ENCODE measurements around the gene RALGPS1. TPM values are rescaled to one million over a fixed set of nuclear protein-coding genes. Genes with fewer than 3 reads are reported as not detected.

The RALGPS1 gene
- total and polyA plus RNA-seq, 7 donors, result 3.9 to 7.7 (median 5.4) TPM

DNA sequence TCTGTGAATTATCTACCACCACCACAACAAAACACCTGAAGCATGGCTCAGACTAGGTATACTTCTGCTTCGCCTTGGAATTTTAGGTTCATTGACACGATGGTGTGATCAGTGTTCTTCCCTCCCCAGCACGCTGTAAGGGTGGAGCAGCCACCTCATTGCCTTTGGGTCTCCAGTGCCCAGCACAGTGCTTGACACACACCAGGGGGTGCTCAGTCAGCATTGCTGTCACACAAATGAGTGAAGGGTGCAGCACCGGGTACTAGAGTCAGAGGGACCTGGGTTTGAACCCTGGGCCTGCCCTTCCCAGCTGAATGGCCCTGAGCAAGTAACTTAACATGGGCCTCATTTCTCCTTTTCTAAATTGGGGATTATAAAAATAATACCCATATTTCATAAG, 217.8 kb downstream of the RALGPS1 start:
- Histone ChIP-seq H3K4me3 (no peak overlapping the region), H3K4me1 (peaks cover 80% of the 10 kb centered on the region), H3K9me3 (no peaks in the 10 kb centered on the region), H3K27me3 (ENCODE audit: insufficient read depth in 3 of 3, low read length in 2 of 3) (no peaks in the 10 kb centered on the region), H3K36me3 (ENCODE audit: insufficient read depth in 1 of 2, low read depth in 1 of 2) (no peaks in the 10 kb centered on the region), H3K27ac (peak overlapping the region; percentile 97)
- no peak for ATAC-seq
- WGBS, 3 donors, result 89 to 96% (median 91%) methylated on average over 4 of the region's 4 CpGs
- peak in 1 of 2 donors; percentile 48 for DNase-seq
- intact Hi-C loops (cut with DNase I), result no loop called here
- TF ChIP-seq CTCF (IDR thresholded peaks at IDR 0.05), result no peak

- intact Hi-C loops (cut with DNase I), result no loop called here
Measured at GRCh38 chr9:127132921-127133647, 218.5 kb downstream of the RALGPS1 start.

GRCh38 chr9:127133739-127134167, 219.2 kb downstream of the RALGPS1 start:
- 16 to 21% (median 17%) methylated on average over 13 of the region's 13 CpGs for WGBS, 3 donors
- Histone ChIP-seq H3K27me3 (ENCODE audit: insufficient read depth in 3 of 3, low read length in 2 of 3) (no peaks in the 10 kb centered on the region), H3K4me1 (peaks cover 90% of the 10 kb centered on the region), H3K27ac (peak overlapping the region; percentile 97), H3K4me3 (peak overlapping the region; percentile 52), H3K36me3 (ENCODE audit: insufficient read depth in 1 of 2, low read depth in 1 of 2) (no peaks in the 10 kb centered on the region), H3K9me3 (no peaks in the 10 kb centered on the region)
- ATAC-seq, result peak; percentile 56 to 77 (median 62)
- DNase-seq, result peak; percentile 73 to 84
- intact Hi-C loops (cut with DNase I), result no loop called here
- TF ChIP-seq CTCF (IDR thresholded peaks at IDR 0.05), result no peak

More at GRCh38 chr9:127132921-127133647, 218.5 kb downstream of the RALGPS1 start:
- Histone ChIP-seq H3K4me3 (peak overlapping the region; percentile 52), H3K27me3 (ENCODE audit: insufficient read depth in 3 of 3, low read length in 2 of 3) (no peaks in the 10 kb centered on the region), H3K27ac (peak overlapping the region; percentile 97), H3K36me3 (ENCODE audit: insufficient read depth in 1 of 2, low read depth in 1 of 2) (no peaks in the 10 kb centered on the region), H3K9me3 (no peaks in the 10 kb centered on the region), H3K4me1 (peaks cover 87% of the 10 kb centered on the region)
- DNase-seq, result peak in 1 of 2 donors; percentile 54
- no peak for TF ChIP-seq CTCF (IDR thresholded peaks at IDR 0.05)
- peak; percentile 22 to 45 (median 34) for ATAC-seq
- WGBS, 3 donors, result 35 to 50% (median 36%) methylated on average over 15 of the region's 15 CpGs

DNA sequence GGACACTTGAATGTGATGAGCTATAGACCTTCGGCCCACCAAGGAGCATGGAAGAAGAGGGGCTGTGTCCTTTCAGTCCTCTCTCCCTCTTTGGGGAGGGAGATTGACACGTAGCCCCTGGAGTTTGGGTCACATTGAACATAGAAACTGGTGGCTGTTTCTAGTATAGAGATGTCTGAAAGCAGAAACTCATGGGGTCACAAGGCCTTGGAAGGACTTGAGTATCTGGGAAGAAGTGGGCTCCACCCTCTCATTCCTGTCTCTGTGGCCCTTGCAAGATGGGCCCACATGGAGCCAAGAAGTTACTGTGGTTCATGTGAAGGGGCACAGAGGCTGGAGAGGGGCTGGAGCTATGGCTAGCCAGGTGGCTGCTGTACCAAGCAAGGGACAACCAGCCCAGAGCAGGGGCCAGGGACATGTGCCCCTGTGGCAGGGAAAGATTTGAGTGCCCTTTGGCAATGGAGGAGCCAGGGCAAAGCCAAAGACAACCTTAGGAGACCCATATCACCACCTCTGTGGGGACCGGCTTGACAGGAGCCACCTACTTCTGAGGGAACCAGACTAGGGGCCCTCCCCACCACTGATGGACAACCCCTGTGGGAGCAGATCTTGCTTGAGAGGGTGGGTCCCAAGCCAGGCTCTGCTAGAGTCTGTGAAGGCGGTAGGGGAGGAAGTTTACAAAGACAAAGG, 220.6 kb downstream of the RALGPS1 start:
- intact Hi-C loops (cut with DNase I), result no loop called here
- Histone ChIP-seq H3K9me3 (no peaks in the 10 kb centered on the region), H3K36me3 (ENCODE audit: insufficient read depth in 1 of 2, low read depth in 1 of 2) (no peaks in the 10 kb centered on the region)

More for the DNA sequence above, 220.6 kb downstream of the RALGPS1 start:
- 60 to 96% (median 88%) methylated on average over 4 of the region's 4 CpGs for WGBS, 3 donors
- ATAC-seq (no peak), DNase-seq (peak in 1 of 2 donors; percentile 32)
- peak overlapping the region; percentile 97 for H3K27ac ChIP-seq
- H3K4me1 ChIP-seq, result peaks cover 88% of the 10 kb centered on the region
- H3K27me3 ChIP-seq (ENCODE audit: insufficient read depth in 3 of 3, low read length in 2 of 3), result no peaks in the 10 kb centered on the region
- no peak for TF ChIP-seq CTCF (IDR thresholded peaks at IDR 0.05)
- no peak overlapping the region for H3K4me3 ChIP-seq
